NCI-H2227 (cell line): ENCODE data around the gene SH3RF3.
"Not testable (repeated sequence)": the region's sequence is repeated elsewhere in the genome, so short reads cannot be mapped to it uniquely, and the experiment has no call there.

Source experiments
- DNase-seq: peaks from one replicate; lab custom pipeline; 2025; ENCODE audit not compliant: unreplicated experiment; lab: John Stamatoyannopoulos, UW

Gene SH3RF3

GRCh38 chr2:109155553-109156451, 26.8 kb downstream of the SH3RF3 start:
- no peak for DNase-seq

GRCh38 chr2:109157563-109158105, 28.6 kb downstream of the SH3RF3 start:
- DNase-seq, result no peak

- DNase-seq, result no peak
These were observed 29.2 kb downstream of the SH3RF3 start for GRCh38 chr2:109158237-109158636.

GRCh38 chr2:109159096-109159495, 30.1 kb downstream of the SH3RF3 start:
- no peak for DNase-seq

DNA sequence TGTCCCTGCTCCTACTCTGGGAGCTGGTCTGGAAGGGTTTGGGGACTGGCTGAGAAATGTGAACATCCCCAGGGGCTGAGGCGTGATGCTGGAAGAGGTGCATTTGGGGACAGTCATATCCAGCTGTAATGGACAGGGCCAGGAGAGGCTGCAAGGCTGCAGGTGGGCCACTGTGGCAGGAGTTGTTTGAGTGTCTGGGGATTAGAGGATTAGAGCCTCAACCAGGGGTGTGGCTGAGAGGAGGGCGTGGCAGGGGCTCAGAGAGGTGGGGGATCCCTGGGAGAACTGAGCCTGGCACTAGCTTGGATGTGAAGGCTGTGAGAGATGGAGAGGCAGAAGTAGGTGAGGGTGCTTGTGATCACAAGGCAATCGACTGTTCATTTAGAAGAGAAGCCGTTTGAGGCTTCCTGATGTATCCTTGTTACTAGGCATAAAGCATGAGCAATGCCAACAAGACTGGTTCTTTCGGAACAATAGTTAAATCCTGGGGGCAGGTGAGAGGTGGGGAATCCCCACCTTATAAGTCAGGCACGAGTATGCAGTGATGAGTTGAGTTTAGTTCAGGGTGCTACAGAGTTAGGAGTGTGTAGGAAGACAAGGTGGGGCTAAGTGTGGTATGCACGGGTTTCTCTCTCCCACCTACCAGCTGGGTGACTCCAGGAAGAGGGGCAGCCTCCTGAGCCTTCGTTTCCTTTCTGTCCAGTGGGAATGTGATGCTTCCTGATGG, 31.9 kb downstream of the SH3RF3 start:
- DNase-seq, result no peak

DNA sequence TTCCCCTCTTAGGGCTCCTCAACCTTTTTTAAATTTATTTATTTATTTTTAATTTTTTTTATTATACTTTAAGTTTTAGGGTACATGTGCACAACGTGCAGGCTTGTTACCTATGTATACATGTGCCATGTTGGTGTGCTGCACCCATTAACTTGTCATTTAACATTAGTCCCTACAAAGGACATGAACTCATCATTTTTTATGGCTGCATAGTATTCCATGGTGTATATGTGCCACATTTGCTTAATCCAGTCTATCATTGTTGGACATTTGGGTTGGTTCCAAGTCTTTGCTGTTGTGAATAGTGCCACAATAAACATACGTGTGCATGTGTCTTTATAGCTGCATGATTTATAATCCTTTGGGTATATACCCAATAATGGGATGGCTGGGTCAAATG, 33.4 kb downstream of the SH3RF3 start:
- not testable (repeated sequence) for DNase-seq

- peak; percentile 30 for DNase-seq
These were observed 34.0 kb downstream of the SH3RF3 start for GRCh38 chr2:109162999-109163398.

GRCh38 chr2:109164311-109164710, 35.3 kb downstream of the SH3RF3 start:
- DNase-seq, result no peak

GRCh38 chr2:109164739-109165221, 35.8 kb downstream of the SH3RF3 start:
- DNase-seq, result no peak

DNA sequence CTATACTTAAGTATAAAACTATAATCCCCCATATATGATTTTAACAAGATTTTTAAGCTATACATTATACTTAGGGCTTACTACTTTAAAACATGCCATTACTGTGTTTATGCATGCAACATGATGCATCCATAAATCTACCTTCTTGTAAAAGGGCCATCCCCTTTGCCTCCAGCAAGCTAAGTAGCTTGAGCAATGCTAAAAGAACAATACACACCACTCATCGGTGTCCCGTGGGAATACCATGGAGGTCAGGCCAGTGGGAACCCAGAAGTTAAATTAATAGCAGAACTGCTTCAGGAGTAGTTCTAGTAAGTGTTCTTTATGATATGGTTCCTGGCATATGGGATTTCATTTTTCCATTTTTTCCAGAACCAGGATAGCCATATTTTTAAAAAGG, 37.8 kb downstream of the SH3RF3 start:
- DNase-seq, result no peak

GRCh38 chr2:109168086-109168485, 39.1 kb downstream of the SH3RF3 start:
- no peak for DNase-seq

DNA sequence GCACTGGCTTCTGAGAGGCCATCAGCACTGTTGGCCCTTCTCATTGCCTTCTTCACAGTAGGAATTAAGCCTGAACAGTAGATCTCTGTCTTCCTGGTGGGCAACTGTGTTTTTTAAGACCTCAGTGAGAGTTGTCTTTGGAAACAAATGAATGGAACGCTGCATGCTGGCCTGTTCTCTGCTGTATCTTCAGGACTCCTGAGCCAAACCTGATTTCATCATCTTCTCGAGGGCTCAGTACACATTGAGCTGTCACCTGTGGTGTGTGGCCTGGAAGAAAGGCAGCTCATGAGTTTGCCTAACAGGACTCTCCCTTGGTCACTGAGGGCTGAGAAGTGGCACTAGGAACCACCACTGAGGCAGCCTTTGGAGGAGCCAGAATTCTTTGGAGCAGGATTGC, 39.7 kb downstream of the SH3RF3 start:
- DNase-seq, result no peak

DNA sequence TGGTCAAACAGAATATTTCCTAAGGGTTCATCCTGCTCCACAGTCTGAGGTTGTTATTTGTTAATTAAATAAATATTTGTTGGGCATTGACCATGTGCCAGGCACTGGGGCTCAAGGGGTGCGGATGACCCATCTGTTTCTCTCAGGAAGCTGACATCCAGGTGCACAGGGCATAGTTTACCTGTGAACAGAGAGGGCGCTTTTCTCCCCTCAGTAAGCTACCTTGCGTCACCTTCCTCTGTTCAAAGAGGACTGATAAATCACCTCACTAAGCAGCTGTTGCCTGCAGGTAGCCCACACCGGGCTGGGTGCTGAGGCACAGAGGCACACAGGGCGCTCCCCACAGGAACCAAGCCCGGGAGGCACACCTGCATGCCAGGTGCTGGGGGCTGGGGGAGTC, 41.6 kb downstream of the SH3RF3 start:
- no peak for DNase-seq

DNA sequence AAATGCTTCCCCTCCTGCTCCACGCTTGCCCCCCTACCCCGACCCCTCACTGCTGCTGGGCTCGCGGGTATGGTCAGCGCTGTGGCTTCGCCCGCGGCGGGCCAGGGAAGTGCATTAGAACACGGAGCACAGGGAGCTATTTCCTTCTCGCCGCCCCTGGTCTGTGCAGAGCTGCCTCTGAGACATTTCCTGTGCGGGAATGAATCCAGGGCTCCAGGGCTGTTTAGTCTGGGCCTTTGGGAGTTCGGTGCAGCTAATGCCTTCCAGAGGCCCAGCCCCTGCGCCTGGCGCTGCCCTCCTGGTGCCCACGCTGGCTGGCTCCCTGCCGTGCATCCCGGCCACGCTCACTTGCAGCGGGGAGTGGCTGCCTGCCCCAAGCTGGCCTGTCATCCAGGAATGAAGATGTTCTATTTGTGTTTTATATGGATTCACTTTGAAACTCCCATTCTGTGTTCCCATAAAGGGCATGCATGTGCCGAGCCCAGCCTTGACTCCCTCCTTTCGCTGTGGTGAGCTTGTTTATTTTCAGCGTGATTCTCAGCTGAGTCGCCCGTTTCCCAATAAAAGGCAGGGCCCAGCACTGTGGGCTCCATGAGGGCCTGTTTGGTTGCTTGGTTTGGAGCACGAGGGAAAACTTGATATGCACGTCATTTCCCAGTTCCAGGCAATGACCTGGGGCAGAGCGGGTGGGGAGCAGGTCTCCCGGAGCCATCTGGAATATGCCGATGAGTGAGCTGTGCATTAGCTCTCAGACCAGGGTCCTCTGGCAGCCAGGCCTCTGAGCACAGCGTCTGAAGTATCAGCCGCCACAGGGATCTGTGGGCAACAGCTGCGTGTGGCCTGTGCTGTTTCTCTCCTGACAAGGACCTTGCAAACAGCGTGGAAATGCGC, 42.7 kb downstream of the SH3RF3 start:
- no peak for DNase-seq

DNA sequence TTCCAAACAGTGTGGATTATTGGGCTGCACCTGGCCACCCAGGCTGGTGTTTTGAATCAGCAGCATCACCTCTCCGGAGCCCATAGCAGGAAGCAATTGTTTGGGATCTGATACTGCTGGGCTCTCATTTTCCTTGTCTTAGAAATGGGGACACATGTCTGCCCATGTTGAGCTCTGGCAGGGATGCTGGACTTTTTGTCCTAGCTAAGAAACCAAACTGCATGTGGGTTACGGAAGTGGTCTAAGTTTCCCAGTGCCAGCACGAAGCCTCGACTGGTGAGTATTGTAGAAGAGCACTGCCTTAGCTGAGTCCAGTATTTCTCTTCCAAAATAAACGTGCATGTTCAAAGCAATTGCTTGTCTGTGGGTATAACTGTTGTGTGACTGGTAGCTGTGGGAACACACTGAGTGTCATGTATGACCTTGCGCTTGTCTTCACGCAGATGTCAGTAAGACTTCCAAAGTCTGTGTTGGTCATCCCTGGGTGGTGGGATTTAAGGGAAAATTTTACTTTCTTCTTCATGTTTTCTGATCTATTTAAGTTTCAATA, 43.6 kb downstream of the SH3RF3 start:
- no peak for DNase-seq

DNA sequence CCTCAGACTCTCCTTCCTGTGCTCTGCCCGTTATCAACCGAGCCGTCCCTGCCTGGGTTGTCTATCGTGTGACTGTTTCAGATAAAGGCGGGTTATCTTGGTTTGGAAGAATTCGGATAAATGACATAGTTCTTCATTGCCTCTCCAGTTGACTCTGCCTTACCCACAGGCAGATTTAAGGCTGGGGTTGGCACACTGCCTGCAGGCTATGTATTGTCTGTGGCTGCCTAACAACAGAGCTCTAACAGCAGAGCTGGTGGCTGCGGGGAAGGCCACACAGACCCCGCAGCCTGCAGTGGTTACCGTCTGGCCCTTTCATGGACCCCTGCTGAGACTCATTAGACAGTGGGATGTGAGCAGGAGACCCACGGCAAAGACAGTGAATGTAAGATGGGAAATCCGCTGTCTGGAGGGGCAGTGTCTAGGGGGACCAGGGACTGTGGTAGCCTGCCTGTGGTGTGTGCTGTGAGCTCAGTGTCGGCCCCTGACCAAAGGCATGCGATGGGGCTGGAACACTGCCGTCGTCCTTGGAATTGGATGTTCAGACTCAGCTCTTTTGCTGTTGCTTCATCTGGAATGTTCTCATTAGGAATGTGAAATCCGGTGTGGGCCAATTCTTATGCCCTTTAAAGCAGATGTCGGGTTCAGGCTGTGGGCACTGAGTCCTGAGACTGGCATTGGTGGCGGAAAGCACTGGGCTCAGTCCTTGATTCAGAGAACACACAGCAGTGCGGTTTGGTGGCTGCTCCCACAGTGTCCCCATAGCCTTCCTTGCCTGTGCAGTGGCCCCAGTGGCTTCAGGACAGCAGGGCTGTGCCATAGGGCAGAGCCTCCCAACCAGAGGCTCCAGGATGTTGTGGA, 44.5 kb downstream of the SH3RF3 start:
- DNase-seq, result peak; percentile 14

DNA sequence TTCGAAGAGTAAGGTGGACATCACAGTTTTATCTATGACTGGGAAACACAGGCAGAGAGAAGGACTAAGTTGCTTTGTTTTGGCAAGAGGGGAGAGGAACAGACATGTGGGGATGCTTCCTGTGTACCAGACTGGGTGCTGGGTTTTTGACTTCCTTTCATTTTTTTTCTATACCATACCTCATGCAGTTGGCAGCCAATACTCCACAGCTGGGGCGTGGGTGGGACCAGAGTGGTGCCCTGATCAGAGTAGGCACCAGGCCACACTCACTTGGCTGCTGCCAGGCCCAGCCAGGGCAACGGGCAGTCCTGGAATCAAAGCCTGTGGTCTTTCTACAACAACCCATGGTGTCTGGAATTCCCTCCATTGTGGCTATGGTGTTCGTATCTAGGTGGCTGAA, 45.2 kb downstream of the SH3RF3 start:
- no peak for DNase-seq

DNA sequence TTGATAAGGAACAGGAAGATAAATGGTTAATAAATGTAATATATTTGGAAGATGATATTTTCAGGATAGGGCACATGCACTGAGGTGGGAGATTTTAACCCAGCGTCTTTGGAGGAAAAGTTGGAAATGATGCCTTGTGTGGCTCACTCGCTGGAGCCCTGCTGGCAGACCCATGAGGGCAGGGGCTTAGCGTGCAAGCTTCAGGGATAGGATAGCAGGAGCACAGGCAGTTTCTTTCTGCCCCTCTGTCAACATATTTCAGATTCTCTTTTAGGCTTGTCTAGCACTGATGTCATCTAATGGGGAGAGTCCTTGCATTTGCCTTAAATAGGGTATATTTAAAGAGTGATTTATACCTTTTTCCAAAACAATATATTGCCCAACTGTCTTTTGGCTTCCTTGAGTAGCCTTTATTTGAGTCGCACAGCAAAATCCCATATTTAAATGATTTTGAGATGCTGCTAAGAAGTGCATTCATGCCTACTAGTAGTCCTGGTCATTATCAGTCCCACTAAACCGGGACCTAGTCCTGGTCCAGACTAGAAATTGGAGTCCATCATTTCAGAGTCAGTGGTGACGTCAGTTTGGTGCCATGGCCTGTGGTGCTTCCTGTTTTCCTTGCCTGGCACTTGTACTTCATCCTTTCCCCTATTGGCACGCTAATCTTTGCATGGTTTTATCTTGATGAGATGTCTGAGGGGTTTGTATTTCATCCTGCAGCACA, 45.8 kb downstream of the SH3RF3 start:
- no peak for DNase-seq

DNA sequence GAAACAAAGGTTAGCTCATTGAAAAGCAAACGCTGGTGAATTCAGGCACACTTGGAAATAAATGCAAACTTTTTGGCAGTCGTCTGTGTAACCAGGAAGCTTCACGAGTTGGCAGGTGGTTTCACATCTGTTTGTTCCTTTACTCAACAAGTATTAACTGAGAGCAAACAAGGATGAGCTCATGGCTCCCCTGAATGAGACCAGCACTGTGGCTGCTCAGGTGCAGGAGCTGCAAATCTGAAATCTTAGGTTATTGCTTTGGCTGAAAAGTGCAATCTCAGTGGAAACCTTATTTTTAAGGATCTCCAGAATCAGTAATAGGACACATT, 46.3 kb downstream of the SH3RF3 start:
- no peak for DNase-seq
